ENCODE measurements around the gene TMEM44. TPM values are rescaled to one million over a fixed set of nuclear protein-coding genes. Genes with fewer than 3 reads are reported as not detected.

The TMEM44 gene
- total and polyA plus RNA-seq, 9 of the 15 experiments (the other 6 are each of a cell fraction or from before 2014, with no cell fraction given): 0.53 to 18.1 (median 11.3) TPM

GRCh38 chr3:194574639-194575483 is 58.4 kb downstream of the TMEM44 start (continued):
- TF ChIP-seq, protein P1, sequence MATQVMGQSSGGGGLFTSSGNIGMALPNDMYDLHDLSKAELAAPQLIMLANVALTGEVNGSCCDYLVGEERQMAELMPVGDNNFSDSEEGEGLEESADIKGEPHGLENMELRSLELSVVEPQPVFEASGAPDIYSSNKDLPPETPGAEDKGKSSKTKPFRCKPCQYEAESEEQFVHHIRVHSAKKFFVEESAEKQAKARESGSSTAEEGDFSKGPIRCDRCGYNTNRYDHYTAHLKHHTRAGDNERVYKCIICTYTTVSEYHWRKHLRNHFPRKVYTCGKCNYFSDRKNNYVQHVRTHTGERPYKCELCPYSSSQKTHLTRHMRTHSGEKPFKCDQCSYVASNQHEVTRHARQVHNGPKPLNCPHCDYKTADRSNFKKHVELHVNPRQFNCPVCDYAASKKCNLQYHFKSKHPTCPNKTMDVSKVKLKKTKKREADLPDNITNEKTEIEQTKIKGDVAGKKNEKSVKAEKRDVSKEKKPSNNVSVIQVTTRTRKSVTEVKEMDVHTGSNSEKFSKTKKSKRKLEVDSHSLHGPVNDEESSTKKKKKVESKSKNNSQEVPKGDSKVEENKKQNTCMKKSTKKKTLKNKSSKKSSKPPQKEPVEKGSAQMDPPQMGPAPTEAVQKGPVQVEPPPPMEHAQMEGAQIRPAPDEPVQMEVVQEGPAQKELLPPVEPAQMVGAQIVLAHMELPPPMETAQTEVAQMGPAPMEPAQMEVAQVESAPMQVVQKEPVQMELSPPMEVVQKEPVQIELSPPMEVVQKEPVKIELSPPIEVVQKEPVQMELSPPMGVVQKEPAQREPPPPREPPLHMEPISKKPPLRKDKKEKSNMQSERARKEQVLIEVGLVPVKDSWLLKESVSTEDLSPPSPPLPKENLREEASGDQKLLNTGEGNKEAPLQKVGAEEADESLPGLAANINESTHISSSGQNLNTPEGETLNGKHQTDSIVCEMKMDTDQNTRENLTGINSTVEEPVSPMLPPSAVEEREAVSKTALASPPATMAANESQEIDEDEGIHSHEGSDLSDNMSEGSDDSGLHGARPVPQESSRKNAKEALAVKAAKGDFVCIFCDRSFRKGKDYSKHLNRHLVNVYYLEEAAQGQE (IDR thresholded peaks at IDR 0.05; ENCODE audit: borderline replicate concordance): no peak
- TF ChIP-seq, protein P1 (CRISPR knock-in tag; IDR thresholded peaks at IDR 0.05; ENCODE audit: low read depth): no peak
- peak; percentile 23; the same call in 1 of the 2 replicates for TF ChIP-seq NCOA1 (IDR thresholded peaks at IDR 0.05; ENCODE audit: low read depth)
- no peak for TF ChIP-seq KLF10 (CRISPR knock-in tag; IDR thresholded peaks at IDR 0.05)
- TF ChIP-seq EGR1 (conservative IDR thresholded peaks at IDR 0.05): peak; percentile 43; the same call in 1 of the 2 replicates
- peak; percentile 76 for TF ChIP-seq TCF3 (CRISPR knock-in tag; IDR thresholded peaks at IDR 0.05)
- TF ChIP-seq CTBP1 (IDR thresholded peaks at IDR 0.05; ENCODE audit: borderline replicate concordance): peak; percentile 32; the same call in 1 of the 2 replicates
- no peak for TF ChIP-seq ZKSCAN1 (IDR thresholded peaks at IDR 0.05; ENCODE audit: low read depth, low read length)
- no peak for TF ChIP-seq PCBP1 (IDR thresholded peaks at IDR 0.05; ENCODE audit: low read depth, low read length, poor library complexity, severe bottlenecking)
- no peak for TF ChIP-seq KHSRP (IDR thresholded peaks at IDR 0.05)
- TF ChIP-seq ZBTB1 (CRISPR knock-in tag; IDR thresholded peaks at IDR 0.05; ENCODE audit: borderline replicate concordance, low read depth): no peak
- TF ChIP-seq SMARCA5 (IDR thresholded peaks at IDR 0.05): no peak
- TF ChIP-seq TBP (optimal IDR thresholded peaks at IDR 0.05; ENCODE audit: low read depth, low read length): no peak
- no peak for TF ChIP-seq MIER1 (IDR thresholded peaks at IDR 0.05; ENCODE audit: low read depth)
- peak in 1 of 2 experiments; percentile 91; a peak in 2 of 4 replicates for TF ChIP-seq HDAC1 (IDR thresholded peaks at IDR 0.05)
- no peak for TF ChIP-seq TEAD2 (tag; IDR thresholded peaks at IDR 0.05)
- peak; percentile 57 for TF ChIP-seq SOX6 (IDR thresholded peaks at IDR 0.05)
- no peak for TF ChIP-seq FOXM1 (IDR thresholded peaks at IDR 0.05; ENCODE audit: low read depth)
- no peak for TF ChIP-seq FOXM1 (CRISPR knock-in tag; IDR thresholded peaks at IDR 0.05; ENCODE audit: low read depth)
- no peak for TF ChIP-seq RBM14 (IDR thresholded peaks at IDR 0.05; ENCODE audit: borderline replicate concordance, insufficient read depth, low read depth, low read length)
- TF ChIP-seq HMG20B (CRISPR knock-in tag; IDR thresholded peaks at IDR 0.05): no peak
- TF ChIP-seq DPF2 (IDR thresholded peaks at IDR 0.05): peak; percentile 86
- TF ChIP-seq ZNF232 (CRISPR knock-in tag; IDR thresholded peaks at IDR 0.05): no peak
- TF ChIP-seq ILF3 (IDR thresholded peaks at IDR 0.05; ENCODE audit: borderline replicate concordance): no peak
- peak; percentile 51; the same call in 1 of the 2 replicates for TF ChIP-seq NCOR1 (IDR thresholded peaks at IDR 0.05)
